SW 1271 (cell line): ENCODE measurements around the gene KCNIP3.
"Not testable (repeated sequence)": the region's sequence is repeated elsewhere in the genome, so short reads cannot be mapped to it uniquely, and the experiment has no call there.

Source experiments
- DNase-seq, 2 experiments: peaks; one replicate each; lab custom pipeline; 2025; lab: John Stamatoyannopoulos, UW

The KCNIP3 gene

DNA sequence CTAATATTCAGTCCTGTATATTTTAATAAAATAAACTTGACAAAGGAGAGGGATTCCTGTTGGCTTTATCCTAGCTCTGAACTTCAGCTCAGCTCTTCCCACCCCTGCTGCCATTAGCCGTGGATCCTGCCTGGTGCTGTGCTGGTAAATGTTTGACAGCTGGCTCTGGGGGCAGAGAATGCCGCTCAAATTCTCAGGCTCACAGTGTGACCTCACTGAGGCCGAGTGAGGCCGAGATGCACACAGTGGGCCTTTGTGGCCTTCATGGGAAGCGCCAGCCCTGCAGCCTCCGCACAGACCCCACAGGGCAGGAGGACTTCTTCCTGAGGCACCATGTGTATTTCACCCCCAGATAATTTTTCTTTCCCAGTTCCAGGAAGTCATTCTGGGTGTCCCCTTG lies 88.9 kb downstream of the KCNIP3 start:
- DNase-seq = no peak

DNA sequence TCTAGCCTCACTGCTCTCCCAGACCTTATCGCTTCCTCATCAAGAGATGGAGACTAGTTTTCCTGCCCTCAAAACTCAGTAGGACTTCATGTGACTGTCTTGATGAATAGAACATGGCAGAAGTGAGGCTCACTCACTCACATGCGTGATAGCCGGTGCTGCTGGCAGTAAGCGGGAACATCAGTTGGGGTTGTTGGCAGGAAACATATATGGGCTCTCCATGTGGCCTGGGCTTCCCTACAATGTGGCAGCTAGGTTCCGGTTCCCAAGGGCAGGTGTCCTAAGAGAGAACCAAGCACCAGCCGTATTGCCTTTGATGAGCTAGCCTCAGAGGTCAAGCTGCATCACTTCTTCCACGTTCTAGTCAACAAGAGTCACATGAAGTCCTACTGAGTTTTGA lies 90.2 kb downstream of the KCNIP3 start:
- no peak for DNase-seq

DNA sequence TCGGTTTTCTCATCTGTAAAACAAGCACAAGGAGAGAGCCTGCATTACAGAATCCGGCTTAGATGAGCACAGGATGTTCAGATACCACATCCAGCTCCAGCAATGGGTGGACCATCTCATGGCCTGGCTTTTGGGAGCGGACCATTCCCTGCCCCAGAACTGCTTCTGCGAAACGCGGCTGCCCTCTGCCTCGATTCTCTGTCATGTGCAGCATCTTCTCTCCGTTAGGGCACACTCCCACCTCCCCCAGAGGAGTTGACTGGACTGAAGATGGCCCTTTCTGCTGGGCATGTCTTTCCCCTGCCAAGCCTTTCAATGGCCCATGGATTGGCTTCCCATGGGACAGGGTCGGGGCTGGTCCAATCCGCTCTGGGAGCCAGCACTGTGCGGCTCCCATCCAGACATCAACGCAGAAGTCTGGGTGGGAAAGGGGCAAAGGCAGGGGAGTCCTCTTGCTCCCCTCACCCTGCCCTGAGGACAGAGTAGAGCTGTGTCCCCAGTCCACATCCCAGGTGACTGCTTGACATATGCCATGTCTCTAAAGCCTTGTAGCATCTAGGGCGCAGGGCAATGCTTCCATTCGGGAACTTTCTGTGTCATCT lies 91.0 kb downstream of the KCNIP3 start:
- no peak for DNase-seq

DNA sequence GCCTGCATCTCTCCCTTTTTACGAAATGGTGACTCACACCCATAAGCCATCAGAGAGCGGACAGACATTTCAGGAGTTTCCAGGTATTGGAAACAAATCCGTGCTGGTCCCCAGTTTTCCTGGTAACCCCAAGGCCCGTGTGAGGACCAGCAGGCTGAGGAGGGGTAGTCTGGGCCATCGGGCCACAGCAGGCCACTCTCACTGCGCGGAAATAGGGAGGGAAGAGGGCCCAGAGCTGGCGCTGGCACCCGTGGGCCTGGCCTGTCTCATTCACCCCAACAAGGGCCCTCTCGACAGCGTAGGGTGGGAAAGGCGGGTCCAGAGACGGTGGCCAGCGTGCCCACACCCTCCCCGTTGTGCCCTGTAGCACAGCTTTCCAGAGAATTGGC lies 91.7 kb downstream of the KCNIP3 start:
- DNase-seq = no peak

DNA sequence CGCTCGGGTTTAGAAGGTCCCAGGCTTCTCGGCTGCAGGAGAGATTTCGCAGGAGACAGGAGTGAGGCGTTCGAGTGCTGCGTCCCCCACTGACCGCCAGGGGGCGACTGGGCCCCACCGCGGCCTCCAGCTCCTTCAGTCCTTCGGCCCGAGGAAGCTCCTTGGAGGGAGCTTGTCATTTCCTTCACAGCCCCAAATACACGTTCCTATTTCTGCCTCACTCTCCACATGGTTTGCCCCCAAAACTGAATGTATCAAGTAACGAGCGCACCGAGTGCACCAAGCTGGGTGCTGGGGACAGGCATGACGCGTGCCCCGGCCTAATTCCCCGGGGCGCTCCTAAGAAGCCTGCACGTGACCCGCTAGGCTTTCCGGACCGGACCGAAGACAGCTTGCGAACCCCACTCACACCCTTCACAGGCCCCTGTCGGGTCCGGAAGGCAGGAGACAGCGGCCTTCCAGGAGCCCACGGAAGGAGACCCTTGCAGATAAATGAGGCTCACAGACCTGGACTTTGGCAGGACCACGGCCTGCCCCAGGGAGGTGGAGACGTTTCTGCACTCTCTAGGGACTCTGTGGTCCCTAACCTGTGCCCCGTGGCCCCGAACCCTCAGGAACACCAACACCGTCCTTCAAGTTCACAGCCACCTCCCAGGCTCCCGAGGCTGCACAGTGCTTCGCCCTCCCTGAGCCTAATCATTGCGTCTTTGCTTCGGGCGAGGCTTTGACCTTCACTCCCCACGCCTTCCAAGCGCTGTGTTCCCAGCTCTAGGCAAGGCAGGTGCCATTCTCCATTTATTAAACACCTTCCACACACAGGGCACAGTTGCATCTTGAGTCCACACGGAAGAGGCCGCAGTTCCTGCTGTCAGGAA lies 92.3 kb downstream of the KCNIP3 start:
- peak in 1 of 2 experiments; percentile 51 for DNase-seq

DNA sequence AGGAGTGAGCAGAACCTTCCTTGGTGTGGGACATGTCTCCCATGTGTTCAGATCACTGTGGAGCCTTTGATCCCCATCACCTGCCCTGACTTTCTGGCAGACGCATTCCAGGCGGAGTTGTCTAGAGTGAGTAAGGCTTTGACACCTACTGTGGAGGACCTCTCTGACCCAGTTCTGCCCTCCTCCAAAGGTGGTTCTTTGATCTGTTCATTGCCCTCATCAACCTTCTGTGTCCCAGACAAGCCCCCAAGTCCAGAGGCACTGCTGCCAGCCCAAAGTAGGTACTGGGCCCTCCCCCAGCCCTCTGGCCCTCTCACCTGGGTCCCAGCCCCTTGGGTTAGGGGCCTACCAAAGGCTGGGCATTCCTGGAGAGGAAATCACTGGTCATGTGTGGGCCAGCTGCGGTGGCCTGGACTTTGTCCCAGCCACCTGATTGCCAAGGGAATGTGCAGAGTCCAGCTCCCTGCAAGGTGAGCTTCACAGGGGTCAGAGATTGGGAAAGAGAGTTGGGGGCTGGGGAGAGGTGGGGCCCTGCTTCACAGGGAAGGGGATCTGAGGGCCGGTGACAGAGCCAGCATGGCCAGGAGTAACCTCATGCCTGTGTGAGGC lies 93.2 kb downstream of the KCNIP3 start:
- DNase-seq = no peak

DNA sequence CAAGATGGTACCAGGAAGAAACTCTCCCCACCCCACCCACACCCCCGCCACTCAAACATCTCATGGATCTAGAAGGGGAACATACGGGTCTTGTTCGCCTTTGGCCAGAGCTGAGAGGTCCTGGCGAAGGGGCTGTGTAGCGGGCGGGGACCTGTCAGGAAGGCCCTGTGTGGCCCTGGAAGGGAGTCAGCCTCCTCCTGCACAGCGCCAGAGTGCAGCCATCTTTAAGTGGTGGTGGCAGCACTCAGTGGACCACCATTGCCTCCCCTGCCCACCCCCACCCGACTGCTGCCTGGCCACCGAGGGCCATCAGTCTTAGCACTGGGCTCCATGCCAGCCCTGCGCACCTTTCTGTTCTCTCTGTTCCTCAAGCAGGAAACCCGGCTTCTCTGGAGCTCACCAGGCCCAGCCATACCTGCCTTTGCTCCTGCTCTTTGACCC lies 93.8 kb downstream of the KCNIP3 start:
- DNase-seq = no peak

DNA sequence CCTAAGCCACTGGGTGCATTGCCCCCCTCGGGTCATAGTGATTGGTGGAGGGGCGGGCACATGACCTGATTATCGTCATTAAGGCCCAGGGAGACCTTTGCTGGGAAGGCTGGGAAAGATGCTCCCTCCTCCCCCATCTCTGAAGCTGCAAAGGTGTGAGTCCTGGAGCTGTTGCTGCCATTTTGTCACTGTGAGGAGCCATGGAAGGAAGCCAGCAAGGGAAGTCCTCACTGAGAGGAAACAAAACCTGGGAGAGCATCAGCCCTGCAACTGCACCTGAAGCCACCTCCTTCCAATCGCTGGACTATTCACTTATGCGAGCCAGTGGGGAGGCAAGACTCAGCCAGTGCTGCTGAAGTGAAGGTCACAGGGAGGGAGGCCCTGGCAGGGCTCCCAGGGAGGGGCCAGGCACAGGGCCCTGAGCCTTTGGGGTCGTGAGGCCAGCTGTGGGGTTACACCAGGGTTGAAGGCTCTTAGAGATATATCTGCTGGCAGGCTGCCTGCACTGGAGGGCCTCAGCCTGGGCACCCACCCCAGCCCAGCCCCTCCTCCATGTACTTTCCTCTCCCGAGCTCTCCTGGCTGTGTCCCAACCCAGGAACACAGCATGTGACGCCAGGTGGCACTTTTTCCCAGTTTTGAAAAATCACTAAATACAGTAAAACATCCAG lies 94.6 kb downstream of the KCNIP3 start:
- DNase-seq = no peak

DNA sequence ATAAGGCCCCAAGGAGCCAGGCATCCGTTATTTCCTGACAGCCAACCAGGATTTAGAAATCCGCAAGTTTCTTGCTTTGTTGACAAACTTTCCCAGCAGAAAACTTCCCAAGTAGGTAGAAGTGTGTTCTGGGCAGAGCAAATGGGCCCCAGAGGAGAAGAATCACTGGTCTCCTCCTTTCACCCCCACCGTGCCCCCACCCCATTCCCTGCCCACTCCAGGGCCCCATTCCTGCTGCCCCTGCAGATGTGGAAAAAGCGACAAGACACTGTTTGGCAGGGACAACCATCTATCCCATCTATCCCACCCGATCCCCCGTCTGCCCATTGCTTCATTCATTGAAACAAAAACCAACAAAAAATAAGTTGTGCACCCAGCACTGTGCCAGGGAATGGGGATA lies 95.2 kb downstream of the KCNIP3 start:
- DNase-seq = no peak

DNA sequence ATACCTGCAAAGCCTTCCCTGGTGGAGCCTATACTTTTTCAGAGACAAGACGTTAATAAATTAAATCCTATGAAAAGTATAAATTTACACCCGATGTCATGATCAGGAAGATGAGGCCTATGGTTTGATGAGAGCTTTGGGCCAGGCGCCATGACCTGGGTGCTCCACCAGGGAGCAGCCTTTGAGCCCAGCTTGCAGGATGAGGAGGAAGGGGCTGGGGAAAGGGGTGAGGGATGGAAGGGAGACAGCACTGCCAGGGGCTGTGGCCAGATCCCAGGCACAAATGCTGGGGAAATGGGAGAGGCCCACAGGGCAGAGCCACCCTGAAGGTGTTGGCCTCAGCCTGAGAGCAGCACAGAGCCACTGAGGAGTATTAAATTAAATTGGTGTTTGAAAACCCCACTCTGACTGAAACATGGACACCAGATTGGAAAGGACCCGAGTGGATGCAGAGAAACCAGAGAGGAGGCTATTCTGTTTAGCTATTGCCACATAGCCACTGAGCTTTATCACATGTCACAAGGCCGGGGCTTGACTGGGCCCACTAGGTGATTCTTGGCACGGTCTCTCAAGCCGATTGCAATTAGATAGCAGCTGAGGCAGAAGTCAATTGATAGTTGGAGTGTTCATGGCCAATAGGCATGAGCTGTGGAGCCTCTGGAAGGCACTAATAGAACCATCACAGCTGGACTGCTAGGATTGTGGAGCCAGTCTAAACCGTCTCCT lies 95.7 kb downstream of the KCNIP3 start:
- no peak for DNase-seq

DNA sequence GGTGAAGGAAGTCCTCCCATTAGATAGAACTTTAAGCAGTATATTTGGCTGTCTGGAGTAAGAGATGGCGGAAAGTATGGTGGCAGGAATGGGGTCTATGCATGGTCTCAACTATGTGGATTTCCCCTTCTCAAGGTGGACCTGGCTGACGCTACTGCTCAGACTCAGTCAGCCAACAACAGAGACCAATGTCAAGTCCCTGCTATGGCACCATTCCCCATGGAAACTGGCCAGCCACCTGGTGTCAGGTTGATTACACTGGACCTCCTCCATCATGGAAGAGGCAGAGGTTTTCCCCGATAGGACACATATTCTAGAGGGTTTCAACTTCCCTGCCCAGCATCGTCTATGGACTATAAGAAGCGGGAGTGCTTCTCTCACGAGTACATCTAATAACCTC lies 96.8 kb downstream of the KCNIP3 start:
- no peak for DNase-seq

DNA sequence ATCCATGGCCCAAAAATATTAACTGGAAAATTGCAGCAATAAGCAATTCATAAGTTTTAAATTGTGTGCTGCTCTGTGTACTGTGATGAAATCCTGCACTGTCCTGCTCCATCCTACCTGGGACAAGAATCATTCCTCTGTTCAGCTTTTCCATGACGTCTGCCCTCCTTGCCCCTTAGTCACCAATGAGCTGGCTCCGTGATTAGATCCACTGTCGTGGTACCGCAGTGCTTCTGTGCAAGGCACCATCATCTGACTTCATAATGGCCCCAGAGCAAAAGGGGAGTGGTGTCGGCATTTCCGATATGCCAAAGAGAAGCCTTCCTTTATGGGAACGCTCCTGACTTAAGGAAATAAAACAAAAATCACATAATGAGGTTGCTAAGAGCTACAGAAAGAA lies 101.9 kb downstream of the KCNIP3 start:
- no peak for DNase-seq

DNA sequence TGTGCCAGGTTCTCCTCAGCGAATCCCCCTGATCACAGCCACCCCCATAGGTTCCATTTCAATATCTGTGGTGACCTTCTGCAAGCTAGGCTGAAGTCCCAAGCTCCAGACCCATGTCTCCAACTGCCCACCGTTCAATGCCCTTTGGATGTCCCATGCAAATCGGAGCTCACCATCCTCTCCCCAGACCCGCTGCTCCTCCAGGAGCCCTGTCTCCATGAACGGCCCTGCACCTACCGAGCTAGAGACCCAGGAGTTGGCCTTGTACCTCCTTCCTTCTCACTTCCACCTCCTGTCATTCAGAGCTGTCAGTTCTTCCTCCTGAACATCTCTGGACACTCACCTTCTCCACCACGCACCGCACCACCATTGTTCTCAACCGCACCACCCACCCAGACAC lies 104.3 kb downstream of the KCNIP3 start:
- no peak for DNase-seq

DNA sequence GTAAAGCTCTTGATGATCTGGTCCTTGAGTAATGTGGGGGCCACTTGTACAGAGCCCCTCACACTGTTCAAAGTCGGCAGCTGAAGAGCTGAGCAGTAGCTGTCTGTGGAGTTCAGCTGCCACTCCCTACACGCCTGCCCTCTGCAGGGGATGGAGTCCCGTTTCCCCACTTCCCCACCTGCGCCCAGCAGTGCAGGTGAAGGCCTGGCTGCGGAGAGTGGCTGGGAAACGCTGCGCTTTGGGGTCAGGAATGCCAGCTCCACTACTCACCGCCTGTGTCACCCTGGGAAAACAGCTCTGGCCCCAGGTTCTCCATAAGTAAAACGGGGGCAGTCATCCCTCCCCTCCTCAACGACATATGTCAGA lies 104.8 kb downstream of the KCNIP3 start:
- not testable (repeated sequence) for DNase-seq

DNA sequence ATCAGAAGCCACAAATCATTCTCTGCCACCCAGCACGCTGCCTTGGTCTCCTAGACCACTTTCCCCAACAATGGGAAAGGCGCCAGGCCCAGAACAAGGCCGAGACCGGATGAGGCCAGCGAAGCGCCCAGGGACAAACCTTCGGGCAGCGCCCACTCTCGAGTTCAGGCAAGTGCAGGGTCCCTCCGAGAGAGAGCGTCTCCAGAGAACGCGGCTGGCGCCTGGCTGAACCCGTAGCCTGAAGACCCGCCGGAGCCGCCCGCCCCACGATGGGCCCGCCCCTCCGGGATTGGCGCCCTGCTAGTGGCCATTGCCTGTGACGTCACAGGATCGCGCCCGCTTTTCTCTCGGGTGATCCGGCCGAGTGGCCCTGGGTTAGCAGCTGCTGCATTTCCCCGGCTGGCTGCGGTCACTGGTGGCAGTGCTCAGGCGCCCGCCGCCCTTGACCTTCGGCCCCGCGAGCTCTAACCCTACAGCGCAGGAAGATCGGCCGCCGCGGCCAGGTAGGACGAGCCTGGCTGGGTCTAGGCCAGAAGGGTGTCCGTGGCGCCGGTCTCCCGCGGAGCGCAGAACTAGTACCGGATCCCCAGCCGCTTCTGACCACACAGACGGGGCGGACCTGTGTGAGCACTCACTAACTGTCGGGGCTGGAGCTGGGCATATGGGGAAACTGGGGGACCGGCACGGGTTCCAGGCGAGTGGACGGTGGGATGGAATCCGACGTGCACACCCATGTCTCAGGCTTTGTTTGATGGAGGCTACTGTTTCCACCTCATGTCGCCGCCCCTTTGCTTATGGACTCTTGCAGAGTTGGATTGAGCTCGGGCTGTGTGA lies 105.4 kb downstream of the KCNIP3 start, which contains the start of gene FAHD2A:
FAHD2A (plus strand) TSS at position 339 of the 834 bp plus-strand sequence. CDS start 2,851 bp downstream, outside the sequence.
- peak; percentile 76 to 88 for DNase-seq

DNA sequence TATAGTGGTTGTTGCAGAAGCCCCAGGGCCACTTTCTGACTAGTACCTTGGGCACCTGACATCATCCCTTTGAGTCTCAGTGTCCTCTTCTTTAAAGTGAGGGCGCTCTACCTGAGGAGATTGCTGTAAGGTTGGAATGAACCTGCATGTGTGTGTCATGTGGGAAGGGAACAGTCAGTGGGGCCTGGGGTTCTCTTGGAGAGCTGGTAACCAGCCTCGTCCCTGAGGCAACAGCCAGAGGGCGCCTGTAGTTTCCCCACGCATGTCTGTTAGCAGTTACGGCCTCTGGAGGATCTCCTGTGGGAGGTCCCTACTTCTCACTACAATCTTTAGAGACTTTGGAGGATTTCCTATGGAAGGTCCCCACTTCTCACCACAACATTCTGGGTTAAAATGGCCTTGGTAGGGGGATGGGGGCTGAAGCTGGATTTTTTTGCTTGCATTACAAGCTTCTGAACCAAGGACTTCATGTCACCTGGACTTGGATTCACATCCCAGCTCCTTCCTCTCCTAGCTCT lies 106.1 kb downstream of the KCNIP3 start:
- peak in 1 of 2 experiments; percentile 36 for DNase-seq

DNA sequence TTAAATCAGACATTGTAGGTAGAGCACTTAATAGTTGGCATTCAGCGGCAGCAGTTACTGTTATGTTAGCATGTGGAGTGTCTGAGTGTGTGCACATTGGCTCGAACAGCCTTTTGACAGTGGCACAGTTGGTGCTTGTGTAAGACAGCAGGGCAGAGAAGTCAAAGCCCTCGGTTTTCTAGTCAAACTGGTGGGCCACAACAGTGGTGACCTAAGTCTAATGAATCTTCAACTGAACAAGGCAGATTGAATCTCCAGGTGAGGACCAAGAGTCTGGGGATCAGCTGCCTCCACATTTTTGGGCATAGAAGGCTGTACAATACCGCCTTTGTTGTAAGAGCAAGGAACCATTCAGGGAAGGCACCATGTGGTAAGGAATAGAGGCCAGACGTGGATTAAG lies 106.7 kb downstream of the KCNIP3 start:
- not testable (repeated sequence) for DNase-seq

DNA sequence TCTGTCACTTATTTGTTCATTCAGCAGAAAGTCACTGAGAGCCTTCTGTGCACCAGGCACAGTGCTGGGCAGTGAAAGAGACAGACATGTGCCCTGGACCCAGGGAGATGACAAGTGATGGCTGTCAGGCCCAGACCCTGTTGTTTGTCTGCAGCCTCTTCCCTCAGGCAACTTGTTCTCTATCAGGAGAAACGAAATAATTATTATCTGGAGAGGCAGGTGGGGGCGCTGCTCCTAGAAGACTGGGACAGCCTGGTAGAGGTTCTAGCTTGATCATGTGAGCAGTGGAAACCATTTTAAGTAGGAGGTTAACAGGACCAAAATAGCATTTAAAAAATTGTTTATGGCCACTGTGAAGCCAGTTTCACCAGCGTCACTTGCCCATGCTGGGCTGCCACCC lies 107.5 kb downstream of the KCNIP3 start:
- not testable (repeated sequence) for DNase-seq

DNA sequence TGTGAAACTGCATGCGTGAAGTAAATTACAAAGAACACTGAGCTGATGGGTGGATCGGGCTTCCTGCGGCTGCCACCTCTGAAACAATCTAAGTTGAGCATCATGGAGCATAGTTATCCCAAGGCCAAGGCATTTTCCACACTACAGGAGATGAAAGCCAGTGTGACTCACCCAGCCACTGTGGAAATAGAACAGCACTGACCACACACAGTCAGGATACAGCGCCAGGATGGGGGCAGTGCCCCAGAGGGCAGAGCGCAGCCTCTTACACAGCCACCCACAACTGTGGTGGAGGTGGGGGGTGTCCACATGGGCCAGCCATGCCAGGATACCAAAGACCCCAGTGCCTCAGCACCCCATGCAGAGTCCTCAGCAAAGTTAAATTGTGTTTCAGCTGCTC lies 114.1 kb downstream of the KCNIP3 start:
- not testable (repeated sequence) for DNase-seq

DNA sequence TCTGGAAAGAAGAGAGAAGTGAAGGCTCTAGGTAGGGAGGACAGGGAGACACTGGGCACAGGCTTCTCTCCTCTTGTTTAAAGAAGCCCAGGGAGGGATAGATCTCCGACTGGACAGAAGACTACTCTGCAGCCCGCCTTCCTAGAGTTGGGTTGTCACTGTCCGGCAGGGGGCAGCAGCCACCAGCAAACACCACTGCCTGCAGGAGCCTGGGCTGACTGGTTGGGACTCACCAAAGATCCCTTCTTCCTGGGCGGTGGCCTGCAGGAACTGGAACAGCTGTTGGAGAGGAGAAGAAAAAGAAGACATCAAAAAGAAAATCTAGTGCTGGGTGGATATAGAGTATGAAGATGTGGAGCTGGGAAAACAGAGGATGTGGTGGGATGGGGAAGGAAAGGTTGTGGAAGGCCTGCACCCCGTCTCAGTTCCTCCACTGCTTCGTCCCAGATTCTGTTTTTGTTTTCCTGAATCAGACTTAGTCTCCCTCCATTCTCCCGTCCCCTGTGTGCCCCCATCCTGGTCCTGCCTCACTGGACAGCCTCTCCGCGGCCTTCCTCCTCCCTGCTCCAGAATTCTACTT lies 117.0 kb downstream of the KCNIP3 start:
- DNase-seq = peak; percentile 40 to 72
